HPDE6-E6E7 (cell line): ENCODE results near the gene SLC6A3.
"Not testable (repeated sequence)": the region's sequence is repeated elsewhere in the genome, so short reads cannot be mapped to it uniquely, and the experiment has no call there.

ENCODE experiments used
- DNase-seq: peaks from one replicate; pipeline ENCODE4 v3.0.0; 2011; ENCODE audit warnings: missing footprints; ENCODE audit errors: extremely low spot score

The SLC6A3 gene

GRCh38 chr5:1371972-1372342 lies 73.3 kb downstream of the SLC6A3 start:
- DNase-seq: not testable (repeated sequence)

- no peak for DNase-seq
Measured at GRCh38 chr5:1371218-1371971, 73.8 kb downstream of the SLC6A3 start.

DNA sequence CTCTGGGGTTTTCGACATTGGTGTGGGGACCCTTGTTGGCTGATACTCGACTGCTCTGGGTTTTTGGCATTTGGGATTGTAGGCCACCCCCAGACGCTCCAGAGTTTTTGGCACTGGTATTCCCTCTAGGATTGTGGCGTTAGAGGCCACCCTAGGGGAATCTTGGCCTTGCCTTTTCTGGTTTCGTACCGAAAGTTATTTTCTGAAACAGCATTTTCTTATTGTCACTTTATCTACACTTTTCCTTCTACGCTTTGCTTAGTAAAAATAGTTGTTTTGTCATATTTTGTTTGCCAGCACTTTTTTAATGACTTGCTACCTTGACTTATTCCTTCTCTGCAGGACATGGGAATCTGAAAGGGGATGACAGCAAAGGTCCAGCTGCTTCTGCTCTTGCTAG lies 75.2 kb downstream of the SLC6A3 start:
- DNase-seq: no peak

GRCh38 chr5:1368756-1369155 lies 76.5 kb downstream of the SLC6A3 start:
- no peak for DNase-seq

GRCh38 chr5:1368236-1368635 lies 77.0 kb downstream of the SLC6A3 start:
- no peak for DNase-seq

GRCh38 chr5:1367149-1367548 lies 78.1 kb downstream of the SLC6A3 start:
- no peak for DNase-seq

DNA sequence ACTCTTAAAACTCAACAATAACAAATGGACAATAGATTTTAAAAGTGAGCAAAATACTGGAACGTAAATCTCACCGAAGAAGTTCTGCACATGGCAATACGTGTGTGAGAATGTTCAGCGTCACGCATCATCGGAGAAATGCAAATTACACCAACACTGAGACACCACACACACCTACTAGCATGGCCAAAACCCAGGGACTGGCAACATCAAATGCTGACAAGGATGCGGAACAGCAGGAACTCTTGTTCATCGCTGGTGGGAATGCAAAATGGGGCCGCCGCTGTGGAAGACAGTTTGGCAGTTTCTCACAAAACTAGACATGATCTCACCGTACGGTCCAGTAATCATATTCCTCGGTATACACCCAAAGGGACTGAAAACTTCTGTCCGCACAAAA lies 78.7 kb downstream of the SLC6A3 start:
- no peak for DNase-seq

- no peak for DNase-seq
Measured at GRCh38 chr5:1364211-1364610, 81.0 kb downstream of the SLC6A3 start.

GRCh38 chr5:1363581-1363980 lies 81.7 kb downstream of the SLC6A3 start:
- DNase-seq: no peak

GRCh38 chr5:1363160-1363559 lies 82.1 kb downstream of the SLC6A3 start:
- no peak for DNase-seq

GRCh38 chr5:1362242-1363015 lies 82.8 kb downstream of the SLC6A3 start:
- no peak for DNase-seq

DNA sequence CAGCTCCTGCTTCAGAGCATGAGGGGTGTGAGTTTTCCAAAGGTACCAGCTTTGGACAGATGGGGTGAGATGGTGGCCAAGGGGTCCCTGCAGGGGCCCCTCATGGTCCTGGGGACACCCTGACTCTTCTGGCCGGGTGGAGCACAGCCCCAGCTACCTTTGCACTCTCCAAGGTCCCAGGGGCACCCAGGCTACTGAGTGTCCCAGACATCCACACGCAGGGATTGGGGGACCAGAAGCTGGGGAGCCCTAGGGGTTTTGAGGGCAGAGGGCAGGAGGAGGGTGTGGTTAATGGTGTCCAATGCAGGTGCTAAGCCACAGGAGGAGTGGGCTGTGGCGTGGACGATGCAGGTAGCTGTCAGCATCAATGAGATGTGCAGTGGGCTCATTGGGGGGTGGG lies 84.4 kb downstream of the SLC6A3 start:
- DNase-seq: no peak

GRCh38 chr5:1360367-1360766 lies 84.9 kb downstream of the SLC6A3 start:
- DNase-seq: not testable (repeated sequence)

- no peak for DNase-seq
Measured at GRCh38 chr5:1359713-1360112, 85.5 kb downstream of the SLC6A3 start.

DNA sequence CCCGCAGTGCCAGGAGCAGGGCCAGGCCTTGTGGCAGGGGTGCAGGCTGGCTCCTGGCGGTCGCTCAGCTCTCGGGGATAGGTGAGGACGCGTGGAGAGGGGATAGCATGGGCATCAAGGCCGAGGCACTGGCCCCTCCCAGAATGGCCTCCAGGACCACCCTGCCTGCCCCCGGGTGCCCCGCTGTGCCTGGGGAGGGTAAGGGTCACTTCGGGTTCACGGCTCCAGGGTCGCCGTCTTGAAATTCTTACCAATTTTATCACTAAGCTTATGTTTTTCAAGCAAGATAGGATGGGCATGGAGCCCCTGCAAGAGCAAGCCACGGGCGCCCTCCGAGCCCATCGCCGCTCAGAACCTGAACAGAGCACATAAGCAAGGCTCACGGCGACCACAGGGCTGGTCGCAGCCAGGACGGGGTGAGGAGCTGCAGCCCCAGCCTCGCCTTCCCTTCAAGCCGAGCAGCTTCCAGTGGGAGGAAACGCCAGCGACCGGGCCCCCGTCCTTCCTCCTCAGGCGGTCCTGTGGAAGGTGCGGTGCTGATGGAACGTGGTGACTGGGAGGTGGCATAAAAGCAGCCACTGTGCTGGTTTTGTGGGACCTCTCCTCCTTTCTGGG lies 86.1 kb downstream of the SLC6A3 start:
- no peak for DNase-seq

DNA sequence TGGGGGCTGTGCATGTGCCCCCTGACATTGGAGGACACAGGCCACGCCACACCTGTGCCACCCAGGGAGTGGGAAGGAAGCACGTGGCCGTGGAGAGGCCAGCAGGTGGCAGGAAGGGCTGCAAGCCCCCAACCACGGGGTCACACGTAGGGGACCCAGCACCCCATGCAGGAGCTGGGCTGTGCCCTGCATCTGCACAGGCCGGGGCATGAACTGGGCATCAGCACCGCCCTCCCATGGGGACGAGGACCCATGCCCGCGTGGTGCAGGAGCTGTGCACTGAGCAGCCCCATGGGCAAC lies 86.6 kb downstream of the SLC6A3 start:
- no peak for DNase-seq

- DNase-seq: no peak
Measured at GRCh38 chr5:1357946-1358725, 87.1 kb downstream of the SLC6A3 start.

DNA sequence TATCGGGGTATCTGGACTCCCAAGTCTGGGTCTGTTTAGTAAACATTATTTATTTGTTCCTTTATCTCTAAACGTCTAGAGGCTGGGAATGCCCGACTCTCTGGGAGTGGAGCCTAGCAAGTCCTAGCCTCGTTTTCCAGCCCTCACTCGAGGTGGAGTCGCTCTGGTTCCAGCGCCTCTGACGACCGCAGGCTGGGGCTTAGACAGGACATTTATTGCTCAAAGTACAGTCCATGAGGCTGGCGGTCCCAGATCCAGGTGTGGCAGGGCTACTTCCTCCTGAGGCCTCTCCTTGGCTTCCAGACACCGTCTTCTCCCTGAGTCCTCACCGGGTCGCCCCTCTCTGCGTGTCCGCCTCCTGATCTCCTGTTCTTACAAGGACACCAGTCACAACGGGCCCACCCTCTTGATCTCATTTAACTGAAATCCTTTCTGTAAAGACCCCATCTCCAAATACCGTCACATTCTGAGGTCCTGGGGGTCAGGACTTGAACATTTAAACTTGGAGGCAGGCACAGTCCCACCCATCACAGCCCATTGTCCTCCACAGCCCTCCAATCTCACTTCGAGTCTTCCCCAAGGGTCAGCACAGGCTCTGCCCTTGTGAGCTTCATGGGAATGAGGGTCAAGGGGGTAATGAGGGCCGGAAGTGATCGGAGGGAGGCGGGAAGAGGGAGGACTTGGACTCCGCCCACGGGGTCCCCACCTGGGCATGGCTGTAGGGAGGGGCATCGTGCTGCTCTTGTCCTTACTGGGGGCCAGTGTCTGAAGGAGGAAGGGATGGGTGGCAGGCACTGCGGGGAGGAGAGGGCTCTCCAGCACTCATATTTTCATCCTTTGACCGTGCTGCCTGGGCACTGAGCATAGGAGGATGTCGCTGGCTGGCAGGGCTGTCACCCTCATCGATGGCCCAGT lies 88.1 kb downstream of the SLC6A3 start:
- DNase-seq: no peak

GRCh38 chr5:1354576-1354975 lies 90.7 kb downstream of the SLC6A3 start:
- no peak for DNase-seq

DNA sequence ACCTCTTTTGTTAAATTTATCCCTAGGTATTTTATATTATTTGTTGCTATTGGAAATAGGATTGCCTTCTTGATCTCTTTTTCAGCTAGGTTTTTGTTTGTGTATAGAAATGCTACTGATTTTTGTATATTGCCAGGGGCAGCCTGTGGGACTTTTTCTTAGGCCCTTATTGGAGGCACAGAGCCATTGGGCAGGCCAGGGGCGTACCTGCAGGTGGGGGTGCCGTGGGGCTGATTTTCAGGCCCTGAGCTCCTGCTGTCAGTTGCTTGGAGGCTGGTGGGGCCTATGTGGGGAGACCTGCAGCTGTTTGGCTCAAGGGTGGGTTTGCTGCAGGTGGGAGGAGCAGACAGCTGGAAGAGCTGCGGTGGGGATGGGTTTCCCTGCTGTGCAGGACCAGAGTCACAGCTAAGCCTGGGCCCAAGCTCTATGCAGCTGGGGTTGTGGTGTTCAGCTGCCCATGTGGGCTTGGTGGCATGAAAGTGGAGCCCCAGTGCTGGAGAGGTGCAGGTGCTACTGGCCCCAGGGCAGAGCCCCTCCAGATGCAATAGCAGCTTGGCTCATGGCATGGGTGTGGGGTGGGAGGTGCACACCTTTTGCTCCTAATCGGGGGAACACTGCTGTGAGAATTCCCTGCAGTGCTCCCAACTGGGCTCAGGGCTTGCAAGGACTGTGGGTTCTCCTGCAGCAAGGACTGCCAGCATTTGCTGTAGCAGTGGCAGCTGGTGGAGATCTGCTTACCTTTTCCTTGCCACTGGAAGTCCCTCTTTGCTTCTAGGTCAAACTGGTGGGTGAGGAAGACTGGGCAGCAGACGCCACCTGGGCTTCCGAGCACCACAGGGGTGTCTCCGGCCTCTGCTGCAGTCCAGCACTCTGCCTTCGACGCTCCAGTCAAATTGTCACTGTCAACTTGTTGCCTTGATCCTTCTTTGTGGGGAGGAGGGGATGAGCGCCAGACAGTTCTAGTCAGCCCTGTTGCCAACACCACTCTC lies 92.7 kb downstream of the SLC6A3 start:
- no peak for DNase-seq
